HepG2 (cell line): ENCODE results near the gene PRR33. TPM values are rescaled to one million over a fixed set of nuclear protein-coding genes. Genes with fewer than 3 reads are reported as not detected.
A peak's percentile ranks its signal among the peaks of the same experiment; 100 is the strongest.

Source experiments
- CREB1 ChIP-seq, 2 experiments: fragments of 450-650 bp in 1 of 2; IDR thresholded peaks; 2 replicates each; pipeline ENCODE4 v1.6.1; 2016 to 2017; ENCODE audit warnings: control low read depth in 1 of 2, mild to moderate bottlenecking in 1 of 2, missing compliant biosample characterization in 1 of 2, missing genetic modification characterization in 1 of 2
- HOXA5 ChIP-seq: sonication (generic); formaldehyde crosslinking; IDR thresholded peaks from 2 replicates; pipeline ENCODE4 v1.4.0; 2020; ENCODE audit warnings: missing genetic modification reagents
- KLF11 ChIP-seq: IDR thresholded peaks from 2 replicates; pipeline ENCODE4 v1.6.1; 2016; ENCODE audit warnings: missing compliant biosample characterization
- LCORL ChIP-seq, 2 experiments: fragments of 450-650 bp in 1 of 2; sonication (generic) in 1 of 2; formaldehyde crosslinking in 1 of 2; IDR thresholded peaks; 2 replicates each; pipeline versions ENCODE4 v1.5.0 to v1.6.1; 2017 to 2020; ENCODE audit warnings: antibody characterized with exemption in 1 of 2, missing genetic modification reagents in 1 of 2
- NFYB ChIP-seq: sonication (generic); formaldehyde crosslinking; IDR thresholded peaks from 2 replicates; pipeline ENCODE4 v1.4.0; 2020; ENCODE audit warnings: missing genetic modification reagents
- RAD51 ChIP-seq: fragments of 450-650 bp; IDR thresholded peaks from 2 replicates; pipeline ENCODE4 v1.6.1; 2016; ENCODE audit warnings: borderline replicate concordance
- SRSF1 ChIP-seq: fragments of 200-400 bp; formaldehyde crosslinking; optimal IDR thresholded peaks from 2 replicates; pipeline ENCODE3; 2017; ENCODE audit warnings: mild to moderate bottlenecking, low read depth, low read length, moderate library complexity
- TMF1 ChIP-seq: sonication (generic); formaldehyde crosslinking; IDR thresholded peaks from 2 replicates; pipeline ENCODE4 v1.8.1; 2022; ENCODE audit warnings: low read depth, missing genetic modification reagents
- YEATS4 ChIP-seq: sonication (generic); formaldehyde crosslinking; IDR thresholded peaks from 2 replicates; pipeline ENCODE4 v1.4.0; 2020; ENCODE audit warnings: missing genetic modification reagents, borderline replicate concordance
- ZBTB10 ChIP-seq: sonication (generic); formaldehyde crosslinking; IDR thresholded peaks from 2 replicates; pipeline ENCODE4 v1.4.0; 2020; ENCODE audit warnings: missing genetic modification reagents, borderline replicate concordance
- ZBTB7A ChIP-seq: sonication (generic); formaldehyde crosslinking; IDR thresholded peaks from 2 replicates; pipeline ENCODE4 v1.8.0; 2022; ENCODE audit warnings: mild to moderate bottlenecking, missing genetic modification reagents
- ZNF263 ChIP-seq: sonication (generic); formaldehyde crosslinking; IDR thresholded peaks from 2 replicates; pipeline ENCODE4 v1.4.0; 2020; ENCODE audit warnings: missing genetic modification reagents
- ZNF44 ChIP-seq: sonication (generic); formaldehyde crosslinking; IDR thresholded peaks from 2 replicates; pipeline ENCODE4 v1.5.1; 2020; ENCODE audit warnings: mild to moderate bottlenecking, missing genetic modification reagents
- ZNF501 ChIP-seq: sonication (generic); formaldehyde crosslinking; IDR thresholded peaks from 2 replicates; pipeline ENCODE4 v1.5.1; 2020; ENCODE audit warnings: mild to moderate bottlenecking, moderate library complexity, missing genetic modification reagents
- ZNF557 ChIP-seq: sonication (generic); formaldehyde crosslinking; IDR thresholded peaks from 2 replicates; pipeline ENCODE4 v1.4.0; 2020; ENCODE audit warnings: missing genetic modification reagents
- ZNF672 ChIP-seq: sonication (generic); formaldehyde crosslinking; IDR thresholded peaks from 2 replicates; pipeline ENCODE4 v1.8.1; 2022; ENCODE audit warnings: missing genetic modification reagents
- ZNF839 ChIP-seq: sonication (generic); formaldehyde crosslinking; IDR thresholded peaks from 2 replicates; pipeline ENCODE4 v1.4.0; 2020; ENCODE audit warnings: missing genetic modification reagents, mild to moderate bottlenecking, borderline replicate concordance
- ZSCAN31 ChIP-seq: sonication (generic); formaldehyde crosslinking; IDR thresholded peaks from 2 replicates; pipeline ENCODE4 v1.5.0; 2020; ENCODE audit warnings: low read depth, mild to moderate bottlenecking, missing genetic modification reagents
- polyA plus RNA-seq, 8 experiments: library from polyadenylated mRNA; depleted of rRNA in 3 of 8; stranded (reverse) in 7 of 8; unstranded in 1 of 8; fragments of >200 nt; fragmentation: Illumina TruSeq in 4 of 8; extraction: Trizol in 4 of 8; gene quantifications; 2 replicates each; pipeline versions ENCODE4 v1.2.1 to v1.2.3, GENCODE V29; 2011 to 2016; ENCODE audit warnings: low read depth in 4 of 8, missing spikeins in 1 of 8, mixed read lengths in 1 of 8; ENCODE audit not compliant: insufficient read depth in 1 of 8
- total RNA-seq, 5 experiments: library from RNA; depleted of rRNA; stranded (reverse); fragments of >200 nt; fragmentation: Illumina TruSeq; extraction: Trizol; gene quantifications; 2 replicates each; pipeline ENCODE4 v1.2.3, GENCODE V29; 2016; ENCODE audit warnings: low read depth in 1 of 5
- TF ChIP-seq, protein P1 (sequence below): sonication (generic); formaldehyde crosslinking; IDR thresholded peaks from 2 replicates; pipeline ENCODE4 v1.4.0; 2020; ENCODE audit warnings: missing genetic modification reagents
- TF ChIP-seq, protein P2 (sequence below): sonication (generic); formaldehyde crosslinking; IDR thresholded peaks from 2 replicates; pipeline ENCODE4 v1.9.0; 2022; ENCODE audit warnings: missing genetic modification reagents, mild to moderate bottlenecking, borderline replicate concordance
- TF ChIP-seq, protein P3 (sequence below): IDR thresholded peaks from 2 replicates; pipeline ENCODE4 v1.6.1; 2016; ENCODE audit warnings: low read depth, control low read depth

Gene PRR33
- total and polyA plus RNA-seq, 2 of the 13 experiments (the other 11 are each of a cell fraction or from before 2014, with no cell fraction given): not detected

- TF ChIP-seq, protein P1, sequence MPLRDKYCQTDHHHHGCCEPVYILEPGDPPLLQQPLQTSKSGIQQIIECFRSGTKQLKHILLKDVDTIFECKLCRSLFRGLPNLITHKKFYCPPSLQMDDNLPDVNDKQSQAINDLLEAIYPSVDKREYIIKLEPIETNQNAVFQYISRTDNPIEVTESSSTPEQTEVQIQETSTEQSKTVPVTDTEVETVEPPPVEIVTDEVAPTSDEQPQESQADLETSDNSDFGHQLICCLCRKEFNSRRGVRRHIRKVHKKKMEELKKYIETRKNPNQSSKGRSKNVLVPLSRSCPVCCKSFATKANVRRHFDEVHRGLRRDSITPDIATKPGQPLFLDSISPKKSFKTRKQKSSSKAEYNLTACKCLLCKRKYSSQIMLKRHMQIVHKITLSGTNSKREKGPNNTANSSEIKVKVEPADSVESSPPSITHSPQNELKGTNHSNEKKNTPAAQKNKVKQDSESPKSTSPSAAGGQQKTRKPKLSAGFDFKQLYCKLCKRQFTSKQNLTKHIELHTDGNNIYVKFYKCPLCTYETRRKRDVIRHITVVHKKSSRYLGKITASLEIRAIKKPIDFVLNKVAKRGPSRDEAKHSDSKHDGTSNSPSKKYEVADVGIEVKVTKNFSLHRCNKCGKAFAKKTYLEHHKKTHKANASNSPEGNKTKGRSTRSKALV: peak; percentile 57; the same call in 1 of the 2 replicates
- TF ChIP-seq ZBTB7A (CRISPR knock-in tag): peak; percentile 97
- peak; percentile 83 for TF ChIP-seq CREB1 (IDR thresholded peaks at IDR 0.05)
- TF ChIP-seq CREB1 (CRISPR knock-in tag; IDR thresholded peaks at IDR 0.05): no peak
- peak; percentile 72 for TF ChIP-seq ZNF263 (CRISPR knock-in tag)
- peak; percentile 55; the same call in 1 of the 2 replicates for TF ChIP-seq TMF1 (CRISPR knock-in tag)
- TF ChIP-seq ZBTB10 (CRISPR knock-in tag): no peak
- peak; percentile 18; the same call in 1 of the 2 replicates for TF ChIP-seq NFYB
- peak; percentile 78; the same call in 1 of the 2 replicates for TF ChIP-seq ZNF501
- TF ChIP-seq ZNF672: no peak
- TF ChIP-seq, protein P2, sequence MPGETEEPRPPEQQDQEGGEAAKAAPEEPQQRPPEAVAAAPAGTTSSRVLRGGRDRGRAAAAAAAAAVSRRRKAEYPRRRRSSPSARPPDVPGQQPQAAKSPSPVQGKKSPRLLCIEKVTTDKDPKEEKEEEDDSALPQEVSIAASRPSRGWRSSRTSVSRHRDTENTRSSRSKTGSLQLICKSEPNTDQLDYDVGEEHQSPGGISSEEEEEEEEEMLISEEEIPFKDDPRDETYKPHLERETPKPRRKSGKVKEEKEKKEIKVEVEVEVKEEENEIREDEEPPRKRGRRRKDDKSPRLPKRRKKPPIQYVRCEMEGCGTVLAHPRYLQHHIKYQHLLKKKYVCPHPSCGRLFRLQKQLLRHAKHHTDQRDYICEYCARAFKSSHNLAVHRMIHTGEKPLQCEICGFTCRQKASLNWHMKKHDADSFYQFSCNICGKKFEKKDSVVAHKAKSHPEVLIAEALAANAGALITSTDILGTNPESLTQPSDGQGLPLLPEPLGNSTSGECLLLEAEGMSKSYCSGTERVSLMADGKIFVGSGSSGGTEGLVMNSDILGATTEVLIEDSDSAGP (CRISPR knock-in tag): peak; percentile 90
- 0 out of 2 replicates have a peak, but pooled peaks have one; percentile 83 for TF ChIP-seq KLF11 (CRISPR knock-in tag)
- TF ChIP-seq ZNF44: peak; percentile 80; the same call in 1 of the 2 replicates
- TF ChIP-seq ZSCAN31 (CRISPR knock-in tag): peak; percentile 83; the same call in 1 of the 2 replicates
- TF ChIP-seq ZNF839: peak; percentile 53; the same call in 1 of the 2 replicates
- peak; percentile 65 for TF ChIP-seq SRSF1
- TF ChIP-seq HOXA5 (CRISPR knock-in tag): no peak
- no peak for TF ChIP-seq ZNF557 (CRISPR knock-in tag)
- TF ChIP-seq YEATS4 (CRISPR knock-in tag): peak; percentile 55; the same call in 1 of the 2 replicates
- TF ChIP-seq, protein P3, sequence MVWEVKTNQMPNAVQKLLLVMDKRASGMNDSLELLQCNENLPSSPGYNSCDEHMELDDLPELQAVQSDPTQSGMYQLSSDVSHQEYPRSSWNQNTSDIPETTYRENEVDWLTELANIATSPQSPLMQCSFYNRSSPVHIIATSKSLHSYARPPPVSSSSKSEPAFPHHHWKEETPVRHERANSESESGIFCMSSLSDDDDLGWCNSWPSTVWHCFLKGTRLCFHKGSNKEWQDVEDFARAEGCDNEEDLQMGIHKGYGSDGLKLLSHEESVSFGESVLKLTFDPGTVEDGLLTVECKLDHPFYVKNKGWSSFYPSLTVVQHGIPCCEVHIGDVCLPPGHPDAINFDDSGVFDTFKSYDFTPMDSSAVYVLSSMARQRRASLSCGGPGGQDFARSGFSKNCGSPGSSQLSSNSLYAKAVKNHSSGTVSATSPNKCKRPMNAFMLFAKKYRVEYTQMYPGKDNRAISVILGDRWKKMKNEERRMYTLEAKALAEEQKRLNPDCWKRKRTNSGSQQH: no peak
- TF ChIP-seq LCORL (IDR thresholded peaks at IDR 0.05): no peak
- TF ChIP-seq LCORL (CRISPR knock-in tag; IDR thresholded peaks at IDR 0.05): peak; percentile 97
- TF ChIP-seq RAD51: no peak
Measured at GRCh38 chr11:1842149-1843097, 49.3 kb downstream of the PRR33 start (continued).
